HepG2 (cell line): ENCODE data around the gene TTLL13. TPM values are rescaled to one million over a fixed set of nuclear protein-coding genes. Genes with fewer than 3 reads are reported as not detected.

Experiments used
- ISL2 ChIP-seq: sonication (generic); formaldehyde crosslinking; IDR thresholded peaks from 2 replicates; pipeline ENCODE4 v1.5.0; 2020; ENCODE audit warnings: missing genetic modification reagents
- KDM5B ChIP-seq: sonication (generic); formaldehyde crosslinking; IDR thresholded peaks from 2 replicates; pipeline ENCODE4 v1.4.0; 2020; ENCODE audit warnings: missing genetic modification reagents, mild to moderate bottlenecking, borderline replicate concordance
- MEIS2 ChIP-seq: sonication (generic); formaldehyde crosslinking; IDR thresholded peaks from 2 replicates; pipeline ENCODE4 v1.9.0; 2021; ENCODE audit warnings: mild to moderate bottlenecking, missing genetic modification reagents
- REST ChIP-seq, 2 experiments: IDR thresholded peaks; 2 replicates each; pipeline ENCODE4 v1.6.1; 2011 to 2012; ENCODE audit warnings: low read length in 2 of 2, borderline replicate concordance in 1 of 2, low read depth in 1 of 2, mild to moderate bottlenecking in 1 of 2, moderate library complexity in 1 of 2
- SAP130 ChIP-seq: IDR thresholded peaks from 2 replicates; pipeline ENCODE4 v1.6.1; 2016; ENCODE audit warnings: low read depth
- STAG1 ChIP-seq: sonication (generic); formaldehyde crosslinking; IDR thresholded peaks from 2 replicates; pipeline ENCODE4 v1.4.0; 2020; ENCODE audit warnings: missing genetic modification reagents
- ZNF207 ChIP-seq: fragments of 450-650 bp; IDR thresholded peaks from 2 replicates; pipeline ENCODE4 v1.6.1; 2016; ENCODE audit warnings: antibody characterized with exemption, borderline replicate concordance
- ZNF224 ChIP-seq: sonication (generic); formaldehyde crosslinking; IDR thresholded peaks from 2 replicates; pipeline ENCODE4 v1.5.0; 2020; ENCODE audit warnings: mild to moderate bottlenecking, missing genetic modification reagents
- ZNF75D ChIP-seq: sonication (generic); formaldehyde crosslinking; IDR thresholded peaks from 2 replicates; pipeline ENCODE4 v1.8.1; 2023; ENCODE audit warnings: missing genetic modification reagents, mild to moderate bottlenecking, borderline replicate concordance
- polyA plus RNA-seq, 8 experiments: library from polyadenylated mRNA; depleted of rRNA in 3 of 8; stranded (reverse) in 7 of 8; unstranded in 1 of 8; fragments of >200 nt; fragmentation: Illumina TruSeq in 4 of 8; extraction: Trizol in 4 of 8; gene quantifications; 2 replicates each; pipeline versions ENCODE4 v1.2.1 to v1.2.3, GENCODE V29; 2011 to 2016; ENCODE audit warnings: low read depth in 4 of 8, missing spikeins in 1 of 8, mixed read lengths in 1 of 8; ENCODE audit not compliant: insufficient read depth in 1 of 8
- total RNA-seq, 5 experiments: library from RNA; depleted of rRNA; stranded (reverse); fragments of >200 nt; fragmentation: Illumina TruSeq; extraction: Trizol; gene quantifications; 2 replicates each; pipeline ENCODE4 v1.2.3, GENCODE V29; 2016; ENCODE audit warnings: low read depth in 1 of 5
- TF ChIP-seq, protein P1 (sequence below): sonication (generic); formaldehyde crosslinking; IDR thresholded peaks from 2 replicates; pipeline ENCODE4 v1.4.0; 2020; ENCODE audit warnings: missing genetic modification reagents
- TF ChIP-seq, protein P2 (sequence below): sonication (generic); formaldehyde crosslinking; IDR thresholded peaks from 2 replicates; pipeline ENCODE4 v1.4.0; 2020; ENCODE audit warnings: missing genetic modification reagents, borderline replicate concordance
- TF ChIP-seq, protein P3 (sequence below): sonication (generic); formaldehyde crosslinking; IDR thresholded peaks from 2 replicates; pipeline ENCODE4 v1.5.1; 2020; ENCODE audit warnings: missing genetic modification reagents, mild to moderate bottlenecking, borderline replicate concordance
- TF ChIP-seq, protein P4 (sequence below): sonication (generic); formaldehyde crosslinking; IDR thresholded peaks from 2 replicates; pipeline ENCODE4 v1.8.0; 2022; ENCODE audit warnings: low read depth, missing genetic modification reagents
- TF ChIP-seq, protein P5 (sequence below): sonication (generic); formaldehyde crosslinking; IDR thresholded peaks from 2 replicates; pipeline ENCODE4 v1.4.0; 2020; ENCODE audit warnings: missing genetic modification reagents

TTLL13 gene
- total and polyA plus RNA-seq, 2 of the 13 experiments (the other 11 are each of a cell fraction or from before 2014, with no cell fraction given): 0.07 to 0.29 TPM

DNA sequence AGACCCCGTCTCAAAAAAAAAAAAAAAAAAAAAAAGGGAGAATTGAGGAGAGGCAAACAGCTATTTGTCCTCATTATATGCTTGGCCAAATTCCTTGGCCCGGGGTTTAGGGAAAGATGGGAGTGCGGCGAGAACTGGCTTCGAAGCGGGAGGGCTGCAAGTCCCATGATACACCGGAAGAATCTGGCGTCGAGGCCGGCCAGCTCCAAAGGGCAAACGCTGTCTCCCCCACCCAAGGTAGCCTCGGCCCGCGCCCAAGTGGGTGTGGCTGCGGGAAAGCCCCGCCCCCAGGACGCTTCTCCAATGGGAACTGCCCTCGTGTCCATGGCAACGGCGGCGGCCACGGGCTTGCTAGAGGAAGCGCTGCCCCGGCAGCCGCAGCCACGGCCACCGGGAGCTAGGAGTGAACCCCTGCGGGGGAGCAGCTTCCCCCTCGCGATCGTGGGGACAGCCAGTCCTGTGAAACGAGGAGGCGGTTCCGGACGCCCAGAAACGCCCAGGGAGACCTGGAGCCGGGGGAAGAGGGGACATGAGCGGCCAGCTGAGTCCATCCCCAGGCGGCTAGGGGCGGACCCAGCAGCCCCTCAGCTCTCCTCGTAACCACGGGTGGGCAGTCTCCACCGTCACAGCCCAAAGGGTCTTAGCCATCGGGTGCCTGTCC, at the start of gene TTLL13 (continued):
- TF ChIP-seq, protein P1, sequence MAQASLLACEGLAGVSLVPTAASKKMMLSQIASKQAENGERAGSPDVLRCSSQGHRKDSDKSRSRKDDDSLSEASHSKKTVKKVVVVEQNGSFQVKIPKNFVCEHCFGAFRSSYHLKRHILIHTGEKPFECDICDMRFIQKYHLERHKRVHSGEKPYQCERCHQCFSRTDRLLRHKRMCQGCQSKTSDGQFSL (CRISPR knock-in tag): 0 out of 2 replicates have a peak, but pooled peaks have one; percentile 15
- TF ChIP-seq ZNF75D (CRISPR knock-in tag): no peak
- no peak for TF ChIP-seq ZNF207
- TF ChIP-seq, protein P2, sequence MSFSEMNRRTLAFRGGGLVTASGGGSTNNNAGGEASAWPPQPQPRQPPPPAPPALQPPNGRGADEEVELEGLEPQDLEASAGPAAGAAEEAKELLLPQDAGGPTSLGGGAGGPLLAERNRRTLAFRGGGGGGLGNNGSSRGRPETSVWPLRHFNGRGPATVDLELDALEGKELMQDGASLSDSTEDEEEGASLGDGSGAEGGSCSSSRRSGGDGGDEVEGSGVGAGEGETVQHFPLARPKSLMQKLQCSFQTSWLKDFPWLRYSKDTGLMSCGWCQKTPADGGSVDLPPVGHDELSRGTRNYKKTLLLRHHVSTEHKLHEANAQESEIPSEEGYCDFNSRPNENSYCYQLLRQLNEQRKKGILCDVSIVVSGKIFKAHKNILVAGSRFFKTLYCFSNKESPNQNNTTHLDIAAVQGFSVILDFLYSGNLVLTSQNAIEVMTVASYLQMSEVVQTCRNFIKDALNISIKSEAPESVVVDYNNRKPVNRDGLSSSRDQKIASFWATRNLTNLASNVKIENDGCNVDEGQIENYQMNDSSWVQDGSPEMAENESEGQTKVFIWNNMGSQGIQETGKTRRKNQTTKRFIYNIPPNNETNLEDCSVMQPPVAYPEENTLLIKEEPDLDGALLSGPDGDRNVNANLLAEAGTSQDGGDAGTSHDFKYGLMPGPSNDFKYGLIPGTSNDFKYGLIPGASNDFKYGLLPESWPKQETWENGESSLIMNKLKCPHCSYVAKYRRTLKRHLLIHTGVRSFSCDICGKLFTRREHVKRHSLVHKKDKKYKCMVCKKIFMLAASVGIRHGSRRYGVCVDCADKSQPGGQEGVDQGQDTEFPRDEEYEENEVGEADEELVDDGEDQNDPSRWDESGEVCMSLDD (CRISPR knock-in tag): no peak
- TF ChIP-seq ZNF224 (CRISPR knock-in tag): peak; percentile 70; the same call in 1 of the 2 replicates
- TF ChIP-seq, protein P3, sequence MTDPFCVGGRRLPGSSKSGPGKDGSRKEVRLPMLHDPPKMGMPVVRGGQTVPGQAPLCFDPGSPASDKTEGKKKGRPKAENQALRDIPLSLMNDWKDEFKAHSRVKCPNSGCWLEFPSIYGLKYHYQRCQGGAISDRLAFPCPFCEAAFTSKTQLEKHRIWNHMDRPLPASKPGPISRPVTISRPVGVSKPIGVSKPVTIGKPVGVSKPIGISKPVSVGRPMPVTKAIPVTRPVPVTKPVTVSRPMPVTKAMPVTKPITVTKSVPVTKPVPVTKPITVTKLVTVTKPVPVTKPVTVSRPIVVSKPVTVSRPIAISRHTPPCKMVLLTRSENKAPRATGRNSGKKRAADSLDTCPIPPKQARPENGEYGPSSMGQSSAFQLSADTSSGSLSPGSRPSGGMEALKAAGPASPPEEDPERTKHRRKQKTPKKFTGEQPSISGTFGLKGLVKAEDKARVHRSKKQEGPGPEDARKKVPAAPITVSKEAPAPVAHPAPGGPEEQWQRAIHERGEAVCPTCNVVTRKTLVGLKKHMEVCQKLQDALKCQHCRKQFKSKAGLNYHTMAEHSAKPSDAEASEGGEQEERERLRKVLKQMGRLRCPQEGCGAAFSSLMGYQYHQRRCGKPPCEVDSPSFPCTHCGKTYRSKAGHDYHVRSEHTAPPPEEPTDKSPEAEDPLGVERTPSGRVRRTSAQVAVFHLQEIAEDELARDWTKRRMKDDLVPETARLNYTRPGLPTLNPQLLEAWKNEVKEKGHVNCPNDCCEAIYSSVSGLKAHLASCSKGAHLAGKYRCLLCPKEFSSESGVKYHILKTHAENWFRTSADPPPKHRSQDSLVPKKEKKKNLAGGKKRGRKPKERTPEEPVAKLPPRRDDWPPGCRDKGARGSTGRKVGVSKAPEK (CRISPR knock-in tag): no peak
- TF ChIP-seq MEIS2 (CRISPR knock-in tag): peak; percentile 57; the same call in 1 of the 2 replicates
- TF ChIP-seq, protein P4, sequence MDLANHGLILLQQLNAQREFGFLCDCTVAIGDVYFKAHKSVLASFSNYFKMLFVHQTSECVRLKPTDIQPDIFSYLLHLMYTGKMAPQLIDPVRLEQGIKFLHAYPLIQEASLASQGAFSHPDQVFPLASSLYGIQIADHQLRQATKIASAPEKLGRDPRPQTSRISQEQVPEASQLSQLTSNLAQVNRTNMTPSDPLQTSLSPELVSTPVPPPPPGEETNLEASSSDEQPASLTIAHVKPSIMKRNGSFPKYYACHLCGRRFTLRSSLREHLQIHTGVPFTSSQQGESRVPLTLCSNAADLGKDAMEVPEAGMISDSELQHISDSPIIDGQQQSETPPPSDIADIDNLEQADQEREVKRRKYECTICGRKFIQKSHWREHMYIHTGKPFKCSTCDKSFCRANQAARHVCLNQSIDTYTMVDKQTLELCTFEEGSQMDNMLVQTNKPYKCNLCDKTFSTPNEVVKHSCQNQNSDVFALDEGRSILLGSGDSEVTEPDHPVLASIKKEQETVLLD (CRISPR knock-in tag): no peak
- no peak for TF ChIP-seq REST (IDR thresholded peaks at IDR 0.05; ENCODE audit: borderline replicate concordance in 1 of 2, low read depth in 1 of 2, low read length in 2 of 2)
- no peak for TF ChIP-seq STAG1 (CRISPR knock-in tag)
- 0 out of 2 replicates have a peak, but pooled peaks have one; percentile 19 for TF ChIP-seq KDM5B (CRISPR knock-in tag)
- TF ChIP-seq SAP130: peak; percentile 88
- TF ChIP-seq ISL2 (CRISPR knock-in tag): peak; percentile 32; the same call in 1 of the 2 replicates
- TF ChIP-seq, protein P5, sequence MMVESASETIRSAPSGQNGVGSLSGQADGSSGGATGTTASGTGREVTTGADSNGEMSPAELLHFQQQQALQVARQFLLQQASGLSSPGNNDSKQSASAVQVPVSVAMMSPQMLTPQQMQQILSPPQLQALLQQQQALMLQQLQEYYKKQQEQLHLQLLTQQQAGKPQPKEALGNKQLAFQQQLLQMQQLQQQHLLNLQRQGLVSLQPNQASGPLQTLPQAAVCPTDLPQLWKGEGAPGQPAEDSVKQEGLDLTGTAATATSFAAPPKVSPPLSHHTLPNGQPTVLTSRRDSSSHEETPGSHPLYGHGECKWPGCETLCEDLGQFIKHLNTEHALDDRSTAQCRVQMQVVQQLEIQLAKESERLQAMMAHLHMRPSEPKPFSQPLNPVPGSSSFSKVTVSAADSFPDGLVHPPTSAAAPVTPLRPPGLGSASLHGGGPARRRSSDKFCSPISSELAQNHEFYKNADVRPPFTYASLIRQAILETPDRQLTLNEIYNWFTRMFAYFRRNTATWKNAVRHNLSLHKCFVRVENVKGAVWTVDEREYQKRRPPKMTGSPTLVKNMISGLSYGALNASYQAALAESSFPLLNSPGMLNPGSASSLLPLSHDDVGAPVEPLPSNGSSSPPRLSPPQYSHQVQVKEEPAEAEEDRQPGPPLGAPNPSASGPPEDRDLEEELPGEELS (CRISPR knock-in tag): peak; percentile 33; the same call in 1 of the 2 replicates
